ENCODE results near the gene SDC3.
"Not testable (repeated sequence)": the region's sequence is repeated elsewhere in the genome, so short reads cannot be mapped to it uniquely, and the experiment has no call there.

SDC3 gene

DNA sequence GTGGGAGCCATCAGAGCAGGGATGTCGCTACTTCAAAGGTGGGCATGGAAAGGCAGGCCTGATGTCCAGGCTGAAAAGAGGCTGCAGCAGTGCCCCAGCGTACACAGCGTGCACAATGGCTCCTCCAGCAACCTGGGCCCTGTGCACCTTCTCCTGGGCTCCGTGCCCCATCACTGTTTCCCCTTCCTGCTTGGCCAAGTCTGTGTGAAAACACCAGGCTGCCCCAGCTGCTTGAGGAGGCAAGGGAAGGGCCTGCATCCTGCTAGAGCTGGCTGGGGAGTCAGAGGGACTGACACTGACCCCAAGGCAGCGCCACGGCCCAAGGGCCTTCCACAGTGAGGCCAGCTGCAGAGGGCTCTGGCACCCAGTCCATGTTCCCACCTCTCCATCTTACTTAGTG lies 33.4 kb downstream of the SDC3 start:
- DNase-seq (ENCODE audit: low read depth): no peak

DNA sequence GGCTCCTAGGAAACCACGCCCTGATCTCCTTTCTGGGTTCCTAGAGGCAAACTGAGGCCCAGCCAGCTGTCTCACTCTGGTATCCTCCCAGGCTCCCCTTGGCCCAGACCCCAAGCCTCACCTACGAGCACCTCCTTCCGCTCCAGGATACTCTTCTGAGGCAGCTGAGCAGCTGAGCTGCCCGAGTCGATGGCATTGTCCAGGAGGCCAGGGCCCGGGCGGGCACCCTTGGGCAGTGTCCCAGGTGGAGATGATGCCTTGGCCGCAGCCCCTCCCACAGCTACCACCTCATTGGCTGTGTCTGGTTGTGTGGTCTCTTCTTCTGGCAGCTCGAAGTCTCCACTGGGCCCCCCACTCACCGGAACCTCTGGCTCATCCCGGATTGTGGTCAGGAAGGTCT lies 34.4 kb downstream of the SDC3 start:
- no peak for DNase-seq (ENCODE audit: low read depth)

DNA sequence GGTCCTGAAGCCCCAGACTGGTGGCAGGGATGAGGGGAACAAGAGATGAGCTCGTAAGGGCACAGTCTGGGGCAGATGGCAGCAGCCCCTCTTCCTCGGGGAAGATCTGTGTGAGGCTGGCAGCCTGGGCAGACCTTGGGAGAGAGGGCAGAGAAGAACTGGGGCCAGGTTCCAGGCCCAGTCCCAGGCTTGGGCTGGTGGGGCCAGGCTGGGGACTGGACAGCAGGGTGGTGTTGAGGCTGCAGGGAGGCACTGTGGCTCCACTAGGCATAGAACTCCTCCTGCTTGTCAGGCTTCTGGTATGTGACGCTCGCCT lies 35.7 kb downstream of the SDC3 start:
- DNase-seq (ENCODE audit: low read depth): no peak

DNA sequence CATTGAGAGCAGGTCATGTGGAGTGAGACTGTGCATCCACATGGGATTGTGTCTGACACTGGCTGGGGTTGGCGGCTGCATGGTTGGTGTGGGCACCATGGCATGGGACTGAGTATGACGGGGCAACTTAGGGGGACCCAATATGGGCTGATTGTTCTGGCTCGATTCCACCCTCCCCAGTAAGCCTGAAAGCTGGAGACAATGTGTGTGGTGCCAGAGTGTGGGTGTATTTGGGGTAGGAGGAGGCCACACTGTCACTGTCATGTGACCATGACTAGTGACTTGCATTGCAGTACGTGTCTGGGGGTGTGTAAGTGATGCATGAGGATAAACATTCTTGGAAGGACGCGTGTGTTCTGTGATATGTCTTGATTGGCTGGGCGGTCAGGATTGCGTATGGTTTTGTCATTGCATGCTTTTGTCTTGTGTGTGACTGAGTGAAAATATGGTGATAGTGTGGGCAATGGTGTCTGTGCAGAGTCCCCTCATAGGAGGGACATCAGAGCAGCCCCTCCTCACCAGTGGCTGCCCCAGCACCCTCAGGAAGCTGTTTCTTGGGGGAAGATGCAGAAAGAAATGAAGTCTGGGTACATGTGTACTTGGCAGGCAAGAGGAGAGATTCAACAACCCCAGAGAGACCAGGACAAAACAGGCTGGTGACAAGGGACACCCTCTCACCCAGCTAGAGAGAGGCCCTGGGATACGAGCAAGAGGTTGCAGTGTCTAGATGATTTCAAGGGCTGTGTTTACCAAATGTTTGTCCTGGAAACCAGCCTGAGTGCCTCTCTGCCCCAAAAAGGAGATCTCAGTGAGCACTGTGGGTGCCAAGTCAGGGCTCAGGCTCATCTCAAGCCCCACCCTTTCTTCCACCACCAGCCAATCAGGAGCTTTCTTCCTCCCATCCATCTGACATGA lies 36.3 kb downstream of the SDC3 start:
- no peak for DNase-seq (ENCODE audit: low read depth)

DNA sequence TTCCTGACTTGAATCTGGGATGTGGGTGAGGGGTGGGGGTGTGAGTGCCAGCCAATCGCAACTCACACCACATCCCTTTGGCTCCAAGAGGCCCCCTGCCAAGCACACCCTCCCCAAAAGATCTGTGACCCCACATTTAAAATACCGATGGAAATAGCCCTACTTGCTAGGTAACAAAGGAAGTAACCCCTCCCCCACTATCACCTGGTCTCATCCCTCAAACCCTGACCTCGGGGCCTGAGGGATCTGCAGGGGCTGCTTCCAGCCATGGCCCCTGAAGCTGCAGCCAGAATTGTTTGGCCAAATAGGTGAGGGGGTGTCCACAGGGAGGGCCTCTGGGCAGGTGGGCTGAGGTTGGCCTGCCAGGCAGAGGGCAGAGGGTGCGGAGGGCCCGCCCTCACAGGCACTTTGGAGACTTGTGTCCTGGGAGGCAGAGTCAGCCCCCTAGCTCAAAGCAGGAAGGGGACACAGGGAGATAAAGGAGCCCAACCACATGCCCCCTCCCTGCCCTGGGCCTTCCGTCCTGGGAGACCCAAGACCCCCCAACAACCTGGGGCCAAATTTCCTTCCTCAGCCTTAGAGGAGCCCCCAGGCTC lies 37.2 kb downstream of the SDC3 start:
- DNase-seq (ENCODE audit: low read depth): no peak

DNA sequence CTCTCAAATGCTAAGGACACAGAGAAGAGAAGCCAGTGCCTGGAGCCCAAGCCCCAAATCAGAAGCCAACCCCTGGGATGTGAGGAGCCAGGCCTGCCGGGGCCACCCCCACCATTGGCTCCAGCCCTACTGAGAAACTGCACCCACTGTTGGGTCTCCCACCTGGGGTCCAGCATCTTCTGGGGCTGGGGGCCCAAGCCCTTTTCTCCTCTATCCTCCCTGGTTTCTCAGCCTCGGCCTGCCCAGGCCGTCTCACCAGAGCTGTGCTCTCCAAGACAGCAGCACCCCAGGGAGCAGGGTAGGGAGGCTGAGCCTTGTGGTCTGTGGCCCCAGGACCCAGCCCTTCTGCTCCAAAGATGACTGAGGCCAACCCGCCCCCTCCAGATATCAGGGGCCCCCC lies 37.9 kb downstream of the SDC3 start:
- no peak for DNase-seq (ENCODE audit: low read depth)

DNA sequence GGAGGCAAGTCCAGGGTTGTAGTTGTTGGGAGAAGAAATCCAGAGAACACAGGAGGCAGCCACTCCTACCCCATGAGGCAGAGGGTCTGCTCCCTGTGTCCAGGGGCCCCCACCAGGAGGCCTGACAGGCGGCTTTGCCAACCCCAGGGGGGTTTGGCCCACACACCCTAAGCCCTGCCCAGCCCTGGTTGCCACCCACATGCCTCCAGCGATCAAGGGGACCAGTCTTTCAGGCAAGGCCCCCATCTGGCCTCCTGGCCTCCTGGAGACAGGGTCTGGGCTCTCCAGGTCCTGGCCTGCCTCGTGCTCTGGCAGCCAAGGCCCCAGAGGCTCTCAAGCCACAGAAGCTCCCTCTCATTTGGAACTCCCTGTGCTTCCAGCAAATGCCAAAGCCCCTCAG lies 38.5 kb downstream of the SDC3 start:
- DNase-seq (ENCODE audit: low read depth): no peak

DNA sequence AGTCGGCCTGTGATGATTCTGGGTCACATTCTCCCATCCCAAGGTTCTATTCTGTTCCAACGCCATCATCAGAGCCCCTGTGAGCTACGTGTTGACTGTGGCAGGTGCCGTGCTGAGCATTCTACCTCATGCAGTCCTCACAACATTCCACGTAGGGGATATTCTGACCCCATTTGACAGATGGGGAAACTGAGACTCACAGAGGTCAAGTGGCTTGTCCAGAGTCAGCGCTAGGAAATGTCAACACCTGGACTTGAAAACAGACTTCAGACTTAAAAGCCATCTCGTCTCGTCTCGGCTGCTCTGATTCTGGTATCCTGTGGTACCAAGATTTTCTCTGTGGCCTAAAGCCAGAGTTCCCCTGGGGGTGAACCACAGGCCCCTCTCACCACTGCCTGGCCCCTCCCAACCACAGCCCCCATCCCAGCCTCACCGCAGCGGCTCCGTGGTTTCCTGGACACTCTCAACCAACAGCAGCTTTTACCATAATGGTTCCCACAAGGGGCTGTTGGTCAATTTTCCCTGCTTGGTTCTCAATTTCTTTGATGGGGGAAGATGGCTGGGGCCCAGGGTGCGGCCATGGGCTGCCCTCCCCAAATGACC lies 39.6 kb downstream of the SDC3 start:
- no peak for DNase-seq (ENCODE audit: low read depth)

DNA sequence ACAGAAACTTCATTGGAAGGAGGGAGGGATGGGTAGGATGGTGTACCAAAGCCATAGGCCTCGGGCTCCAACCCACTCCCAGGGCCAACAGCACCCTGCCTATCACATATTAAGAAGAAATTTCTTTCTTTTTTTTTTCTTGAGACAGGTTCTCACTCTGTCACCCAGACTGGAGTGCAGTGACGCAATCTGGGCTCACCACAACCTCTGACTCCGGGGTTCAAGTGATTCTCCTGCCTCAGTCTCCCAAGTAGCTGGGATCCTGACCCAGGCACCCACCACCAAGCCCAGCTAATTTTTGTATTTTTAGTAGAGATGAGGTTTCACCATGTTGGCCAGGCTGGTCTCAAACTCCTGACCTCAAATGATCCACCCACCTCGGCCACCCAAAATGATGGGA lies 40.5 kb downstream of the SDC3 start:
- DNase-seq (ENCODE audit: low read depth): not testable (repeated sequence)

DNA sequence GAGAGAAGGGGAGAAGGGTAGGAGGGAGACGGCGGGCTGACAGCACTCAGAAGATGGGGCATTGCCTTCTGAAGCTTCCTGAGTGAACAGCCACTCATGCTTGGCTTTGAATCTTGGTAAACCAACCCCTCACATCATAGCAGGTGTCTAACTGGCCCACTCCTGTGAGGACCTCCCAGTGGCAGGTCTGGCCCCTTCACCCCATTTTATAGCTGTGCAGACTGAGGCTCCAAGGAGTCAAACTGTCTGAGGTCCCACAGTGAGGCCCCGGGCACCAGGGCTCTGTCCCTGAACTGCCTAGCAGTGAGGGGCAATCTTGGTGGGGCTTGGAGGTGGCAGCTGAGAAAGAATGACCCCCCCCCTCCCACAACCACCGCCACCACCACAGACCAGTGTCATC lies 41.0 kb downstream of the SDC3 start:
- DNase-seq (ENCODE audit: low read depth): no peak

DNA sequence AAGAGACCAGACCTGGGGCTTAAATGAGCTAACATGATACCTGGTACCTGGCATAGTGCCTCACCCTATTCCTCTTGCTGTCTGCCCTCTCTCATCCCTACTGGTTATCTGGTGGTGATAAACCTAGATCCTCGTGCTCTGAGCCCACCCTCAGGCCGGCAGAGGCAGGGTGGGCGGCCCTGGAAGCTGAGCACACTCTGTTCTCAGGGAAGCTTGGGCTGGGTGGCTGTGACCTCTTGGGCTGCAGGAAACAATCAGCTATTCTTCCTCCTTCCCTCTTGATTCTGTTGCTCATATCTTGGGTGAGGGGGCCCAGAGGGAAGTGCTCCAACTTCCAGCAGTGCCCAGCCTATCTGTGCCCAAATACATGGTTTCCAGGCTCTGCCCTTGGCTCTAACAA lies 42.0 kb downstream of the SDC3 start:
- no peak for DNase-seq (ENCODE audit: low read depth)

DNA sequence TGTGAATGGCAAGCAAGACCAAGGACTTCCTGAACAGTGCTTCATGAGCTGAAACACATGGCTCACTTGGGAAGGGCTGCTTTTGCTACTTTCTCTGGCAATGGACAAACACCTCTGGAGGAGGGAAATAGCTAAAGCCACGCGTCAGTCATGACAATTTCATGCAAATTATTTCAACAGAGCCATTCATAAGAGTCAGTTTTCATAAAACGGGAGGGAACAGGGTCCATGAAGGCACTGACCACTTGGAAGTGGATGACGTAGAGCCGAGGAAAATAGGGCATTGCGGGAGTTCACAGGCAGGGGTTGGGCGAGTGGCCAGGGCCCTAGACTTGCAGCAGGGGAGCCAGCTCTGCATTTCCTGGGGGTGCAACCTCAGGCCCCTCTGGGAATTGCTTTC lies 43.9 kb downstream of the SDC3 start:
- no peak for DNase-seq (ENCODE audit: low read depth)

DNA sequence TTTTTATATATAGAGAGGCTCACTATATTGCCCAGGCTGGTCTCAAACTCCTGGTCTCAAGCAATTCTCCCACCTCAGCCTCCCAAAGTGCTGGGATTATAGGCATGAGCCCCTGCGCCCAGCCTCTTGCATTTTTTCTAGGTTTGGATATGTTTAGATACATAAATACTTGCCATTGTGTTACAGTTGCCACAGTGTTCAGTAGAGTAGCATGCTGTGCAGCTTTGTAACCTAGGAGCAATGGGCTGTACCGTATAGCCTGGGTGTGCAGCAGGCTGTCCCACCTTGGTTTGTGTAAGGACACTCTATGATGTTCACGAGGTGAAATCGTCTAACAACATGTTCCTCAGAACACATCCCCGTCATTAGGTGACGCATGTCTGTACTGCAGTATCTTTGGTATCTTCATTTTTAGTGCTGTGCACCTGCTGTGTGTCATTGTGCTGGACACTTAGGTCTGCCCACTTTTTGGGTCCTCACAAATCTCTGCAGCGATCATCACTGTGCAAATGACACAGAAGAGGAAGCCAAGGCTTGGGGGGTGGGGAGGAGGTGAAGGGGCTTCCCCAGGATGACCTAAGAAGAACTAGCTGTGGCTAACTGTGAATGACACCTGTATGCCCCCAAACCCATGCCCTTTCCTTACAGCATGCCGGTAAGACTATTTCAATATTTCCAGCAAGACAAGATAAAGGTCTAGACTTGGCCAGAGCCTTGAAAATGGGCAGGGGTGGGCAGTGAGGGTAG lies 44.5 kb downstream of the SDC3 start:
- DNase-seq (ENCODE audit: low read depth): no peak

DNA sequence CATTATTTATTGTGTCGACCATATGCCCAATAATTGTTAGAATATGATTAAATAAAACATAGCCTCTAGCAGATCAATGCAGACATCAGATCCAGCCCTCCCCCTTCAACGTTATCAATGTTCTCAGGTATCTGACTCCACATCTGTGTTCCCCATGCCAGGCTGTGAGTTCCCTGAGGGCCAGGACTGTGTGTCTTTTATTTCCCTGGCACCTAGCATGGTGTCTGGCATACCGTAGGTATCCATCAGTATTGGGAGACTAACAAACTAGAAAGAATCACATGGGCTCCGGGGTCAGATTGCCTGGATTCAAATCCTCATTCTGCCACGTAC lies 48.3 kb downstream of the SDC3 start:
- no peak for DNase-seq (ENCODE audit: low read depth)

DNA sequence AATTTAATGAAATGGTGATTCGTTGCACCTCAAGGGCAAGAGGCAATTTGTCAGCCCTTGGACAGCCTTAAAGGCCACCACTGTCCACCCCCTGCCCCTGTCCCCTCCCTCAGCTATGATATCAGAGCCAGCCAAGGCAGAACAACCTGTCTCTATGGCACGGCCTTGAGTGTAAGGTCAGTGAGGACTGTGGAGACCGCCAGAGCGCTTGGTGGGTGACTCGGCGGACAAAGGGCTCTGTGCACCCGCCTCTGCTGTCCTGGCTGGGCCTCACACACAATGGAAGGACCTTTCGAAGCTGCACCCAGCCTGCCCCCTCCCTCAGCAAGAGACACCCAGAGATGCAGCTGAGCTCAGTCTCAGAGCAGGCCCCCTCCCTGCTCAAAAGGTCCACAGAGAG lies 50.6 kb downstream of the SDC3 start:
- DNase-seq (ENCODE audit: low read depth): no peak

DNA sequence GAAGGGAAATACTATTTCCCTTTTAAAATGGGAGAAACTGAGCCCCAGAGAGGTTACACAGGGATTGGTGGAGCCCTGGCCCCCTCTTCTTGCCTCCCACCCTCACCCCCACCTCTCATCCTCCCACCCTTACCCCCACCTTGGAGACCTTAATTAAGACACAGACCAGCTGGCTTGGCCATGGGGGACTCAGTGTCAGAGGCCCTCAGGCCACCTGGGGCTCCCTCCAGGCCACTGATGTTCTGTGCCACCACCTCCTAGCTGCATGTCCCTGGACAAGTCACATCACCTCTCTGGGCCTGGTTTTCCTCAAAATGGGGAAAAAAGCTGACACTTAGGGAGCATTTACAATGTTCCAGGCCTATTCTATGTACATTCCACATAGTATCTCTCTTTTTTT lies 51.5 kb downstream of the SDC3 start:
- no peak for DNase-seq (ENCODE audit: low read depth)

DNA sequence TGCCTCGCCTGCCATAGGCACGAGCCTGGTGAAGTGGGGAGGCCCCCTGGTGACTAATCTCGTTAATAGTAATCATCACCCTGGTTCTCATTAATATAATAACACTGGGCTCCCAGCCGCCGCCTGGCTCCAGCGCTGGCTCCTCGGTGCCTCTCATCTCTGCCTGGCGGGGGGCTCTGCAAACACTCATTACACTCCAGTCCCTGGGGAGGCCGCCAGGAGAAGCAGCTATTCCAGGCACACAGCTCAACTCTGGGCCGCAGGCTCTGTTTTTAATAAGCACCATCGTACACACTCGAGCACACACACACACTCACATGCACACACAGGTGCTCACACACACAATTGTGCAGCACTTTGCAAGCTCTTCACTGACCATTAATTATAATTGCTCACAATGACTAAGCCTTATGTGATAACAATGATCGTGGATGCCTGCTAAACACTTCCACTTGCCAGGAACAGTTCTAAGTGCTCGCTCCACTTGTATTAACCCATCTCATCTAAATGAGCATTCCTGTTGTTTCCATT lies 52.2 kb downstream of the SDC3 start:
- DNase-seq (ENCODE audit: low read depth): no peak

DNA sequence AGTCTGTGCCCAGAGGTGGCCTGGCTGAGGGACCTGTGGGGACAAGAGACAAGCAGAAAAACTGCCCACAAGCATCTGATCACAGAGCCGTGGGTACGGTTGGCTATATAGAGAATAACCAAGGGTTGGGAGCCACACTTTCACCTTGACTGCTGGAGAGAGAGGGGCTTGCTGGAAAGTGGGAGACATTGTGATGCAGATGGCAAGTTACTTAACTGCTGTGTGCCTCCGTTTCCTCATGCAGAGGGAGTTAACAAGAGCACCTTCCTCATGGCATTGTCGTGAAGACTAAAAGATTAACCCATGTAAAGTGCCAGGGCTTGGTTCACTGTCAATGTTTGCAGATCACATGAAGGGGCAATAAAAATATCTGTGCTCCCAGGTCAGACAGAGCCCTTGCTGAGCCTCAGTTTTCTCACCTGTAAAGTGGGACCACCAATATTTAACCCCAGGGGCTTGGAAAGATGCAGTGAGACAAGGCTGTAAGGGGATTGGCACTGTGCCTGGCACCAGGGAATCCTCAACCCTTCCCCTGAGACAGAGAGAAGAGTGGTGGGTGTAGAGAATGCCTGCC lies 52.8 kb downstream of the SDC3 start:
- DNase-seq (ENCODE audit: low read depth): no peak

DNA sequence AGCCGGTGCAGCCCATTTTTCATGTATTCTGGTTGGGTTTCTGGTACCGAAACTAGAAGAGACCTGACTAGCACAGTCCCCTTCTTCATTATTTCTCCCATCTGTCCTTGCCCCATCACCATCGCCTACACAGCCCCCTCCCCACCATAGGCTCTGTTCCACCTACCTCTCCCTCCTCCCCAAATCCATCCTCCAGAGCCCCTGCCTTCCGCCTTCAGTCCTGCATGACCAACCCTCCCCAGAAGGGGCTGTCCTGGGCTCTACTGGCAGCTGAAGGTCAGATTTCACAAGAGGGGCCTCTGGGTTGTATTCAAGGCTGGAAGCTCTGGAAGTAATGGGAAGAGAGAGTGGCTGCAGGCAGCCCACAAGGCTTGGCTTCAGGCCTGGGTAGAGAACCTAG lies 55.2 kb downstream of the SDC3 start:
- no peak for DNase-seq (ENCODE audit: low read depth)

DNA sequence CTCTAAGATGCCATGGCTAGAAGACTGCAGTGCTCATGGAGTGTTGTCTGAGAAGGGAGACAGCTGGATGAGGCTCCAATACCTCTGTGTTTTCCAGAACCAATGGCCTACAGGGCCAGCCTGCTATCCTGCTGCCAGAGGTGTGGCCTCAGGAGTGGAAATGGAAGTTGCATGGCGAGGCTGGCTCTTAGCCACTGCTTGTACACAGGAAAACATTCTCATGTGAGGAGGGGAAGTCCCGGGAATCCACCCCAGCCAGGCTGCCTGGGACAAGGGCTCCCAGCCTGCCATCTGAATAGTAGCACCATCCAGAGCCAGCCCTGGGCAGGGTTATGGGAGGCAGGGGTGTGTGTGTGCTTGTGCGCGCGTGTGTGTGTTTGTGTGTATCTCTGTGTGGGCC lies 56.5 kb downstream of the SDC3 start:
- DNase-seq (ENCODE audit: low read depth): no peak

DNA sequence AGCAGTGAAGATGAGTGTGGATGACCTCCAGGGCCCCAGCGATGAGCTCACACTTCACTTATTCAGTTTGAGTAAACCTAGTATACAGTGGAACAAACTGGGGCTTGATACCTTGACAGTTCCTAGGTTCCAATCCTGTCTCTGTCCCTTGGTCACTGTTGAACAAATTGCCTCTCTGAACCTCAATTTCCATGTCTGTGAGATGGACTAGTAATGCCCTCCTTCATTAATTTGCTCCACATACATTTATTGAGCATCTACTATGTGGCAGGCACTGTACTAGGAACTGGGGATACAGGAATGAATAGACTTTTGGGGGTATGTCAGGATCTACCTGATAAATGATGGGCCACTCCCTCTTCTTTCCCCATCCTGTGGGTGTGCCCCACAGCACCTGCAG lies 57.3 kb downstream of the SDC3 start:
- no peak for DNase-seq (ENCODE audit: low read depth)

DNA sequence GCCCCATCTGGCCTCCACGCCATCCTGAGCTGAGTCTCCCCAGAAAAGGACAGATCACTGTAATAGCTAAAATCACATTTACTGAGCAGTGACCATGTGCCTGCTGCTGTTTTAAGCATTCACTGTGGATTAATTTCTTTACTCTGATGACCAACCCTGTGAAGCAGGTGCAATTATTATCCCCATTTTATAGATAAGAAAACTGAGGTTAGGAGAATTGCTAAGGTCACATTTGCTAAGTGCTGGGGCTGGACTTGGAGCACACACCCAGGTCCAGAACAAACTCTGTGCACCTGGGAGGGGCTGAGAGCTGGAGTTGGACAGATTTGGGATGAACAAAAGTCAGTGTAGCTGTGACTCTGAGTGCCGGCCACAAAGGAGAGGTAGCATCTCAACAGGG lies 58.0 kb downstream of the SDC3 start:
- no peak for DNase-seq (ENCODE audit: low read depth)

DNA sequence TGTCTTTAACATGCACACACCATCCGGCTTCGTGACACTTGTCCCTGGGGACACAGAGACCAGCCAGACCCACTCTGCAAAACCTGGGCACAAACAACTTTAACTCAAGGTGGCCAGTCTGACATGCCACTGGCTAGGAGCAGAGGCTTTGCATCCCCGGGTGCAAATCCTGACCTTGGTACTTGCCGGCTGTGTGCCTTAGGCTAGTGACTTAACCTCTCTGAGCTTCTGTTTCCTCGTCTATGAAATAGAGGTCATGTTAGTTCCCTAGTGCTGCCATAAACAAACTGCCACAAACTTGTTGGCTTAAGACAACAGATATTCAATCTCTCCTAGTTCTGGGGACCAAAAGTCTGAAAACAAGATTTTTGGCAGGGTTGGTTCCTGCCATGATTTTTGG lies 60.4 kb downstream of the SDC3 start:
- no peak for DNase-seq (ENCODE audit: low read depth)
